C4-2B (cell line): ENCODE results near the gene PCDHGB4.

Experiments used
- CTCF ChIP-seq: fragments of 450-650 bp; conservative IDR thresholded peaks from 2 replicates; pipeline ENCODE4 v1.5.1; 2017; ENCODE audit warnings: mild to moderate bottlenecking
- ZFX ChIP-seq: fragments of 450-650 bp; IDR thresholded peaks from 2 replicates; pipeline ENCODE4 v1.6.1; 2017

GRCh38 chr5:141413540-141414069 lies 26.1 kb downstream of the PCDHGB4 start:
- TF ChIP-seq CTCF (no peak), ZFX (no peak)
